PFSK-1 (cell line): Measurements from ENCODE around the gene TARBP2.

Experiments
- POLR2AphosphoS5 ChIP-seq: IDR thresholded peaks from 2 replicates; pipeline ENCODE4 v1.6.1; 2012; ENCODE audit warnings: low read depth, mild to moderate bottlenecking, control low read depth, low read length, moderate library complexity
- REST ChIP-seq, 2 experiments: IDR thresholded peaks; 2 replicates each; pipeline versions ENCODE4 v1.6.1 to v1.8.0; 2011 to 2012; ENCODE audit warnings: low read depth in 2 of 2, low read length in 2 of 2, control low read depth in 1 of 2, inconsistent platforms in 1 of 2, mild to moderate bottlenecking in 1 of 2, moderate library complexity in 1 of 2; ENCODE audit not compliant: insufficient read depth in 1 of 2
- TAF1 ChIP-seq: IDR thresholded peaks from 2 replicates; pipeline ENCODE4 v1.6.1; 2012; ENCODE audit warnings: low read length, control low read depth, borderline replicate concordance; ENCODE audit not compliant: insufficient read depth

- no peak for TF ChIP-seq POLR2AphosphoS5
- no peak for TF ChIP-seq REST (IDR thresholded peaks at IDR 0.05; ENCODE audit: insufficient read depth in 1 of 2, low read depth in 2 of 2, low read length in 2 of 2)
- no peak for TF ChIP-seq TAF1
These were observed 51.6 kb downstream of the TARBP2 start for GRCh38 chr12:53552361-53553327.
